Measurements from ENCODE around the gene CD70. TPM values are rescaled to one million over a fixed set of nuclear protein-coding genes. Genes with fewer than 3 reads are reported as not detected.

Gene CD70
- total RNA-seq, 3 donors from 2014 or later, result 1.0 TPM; not detected in 2

DNA sequence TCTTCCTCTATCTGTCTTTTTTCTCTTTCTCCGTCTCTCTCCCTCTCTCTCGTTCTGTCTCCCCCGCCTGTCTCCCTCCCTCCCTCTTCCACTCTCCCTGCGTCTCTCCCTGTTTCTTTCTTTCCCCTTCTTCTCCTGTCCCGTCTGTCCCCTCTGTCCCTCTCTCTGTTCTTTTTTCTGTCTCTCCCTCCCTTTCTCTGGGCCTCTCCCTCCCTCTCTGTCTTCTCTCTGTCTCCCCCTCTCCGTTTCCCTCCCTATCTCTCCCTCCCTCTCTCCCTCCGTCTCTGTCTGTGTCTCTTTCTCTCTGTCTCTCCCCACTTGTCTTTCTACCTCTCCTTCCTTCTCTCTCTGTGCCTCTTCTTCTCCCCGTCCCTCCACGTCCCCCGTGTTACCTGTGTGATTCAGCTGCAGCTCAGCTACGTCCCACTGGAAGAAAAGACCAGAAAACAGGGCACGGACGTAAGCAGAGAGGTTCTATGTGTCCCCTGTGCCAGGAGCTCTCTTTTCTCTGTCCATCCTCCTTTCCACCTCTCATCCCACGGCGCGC lies 1.2 kb downstream of the CD70 start:
- Histone ChIP-seq H3K36me3 (ENCODE audit: low read depth) (no peaks in the 10 kb centered on the region), H3K4me3 (no peak overlapping the region), H3K4me1 (ENCODE audit: low read depth) (peaks cover 5% of the 10 kb centered on the region), H3K9me3 (no peaks in the 10 kb centered on the region)
- intact Hi-C loops (cut with DNase I, micrococcal nuclease), result no loop called here
- ATAC-seq (no peak), DNase-seq (no peak)
- TF ChIP-seq, protein P1, sequence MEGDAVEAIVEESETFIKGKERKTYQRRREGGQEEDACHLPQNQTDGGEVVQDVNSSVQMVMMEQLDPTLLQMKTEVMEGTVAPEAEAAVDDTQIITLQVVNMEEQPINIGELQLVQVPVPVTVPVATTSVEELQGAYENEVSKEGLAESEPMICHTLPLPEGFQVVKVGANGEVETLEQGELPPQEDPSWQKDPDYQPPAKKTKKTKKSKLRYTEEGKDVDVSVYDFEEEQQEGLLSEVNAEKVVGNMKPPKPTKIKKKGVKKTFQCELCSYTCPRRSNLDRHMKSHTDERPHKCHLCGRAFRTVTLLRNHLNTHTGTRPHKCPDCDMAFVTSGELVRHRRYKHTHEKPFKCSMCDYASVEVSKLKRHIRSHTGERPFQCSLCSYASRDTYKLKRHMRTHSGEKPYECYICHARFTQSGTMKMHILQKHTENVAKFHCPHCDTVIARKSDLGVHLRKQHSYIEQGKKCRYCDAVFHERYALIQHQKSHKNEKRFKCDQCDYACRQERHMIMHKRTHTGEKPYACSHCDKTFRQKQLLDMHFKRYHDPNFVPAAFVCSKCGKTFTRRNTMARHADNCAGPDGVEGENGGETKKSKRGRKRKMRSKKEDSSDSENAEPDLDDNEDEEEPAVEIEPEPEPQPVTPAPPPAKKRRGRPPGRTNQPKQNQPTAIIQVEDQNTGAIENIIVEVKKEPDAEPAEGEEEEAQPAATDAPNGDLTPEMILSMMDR (IDR thresholded peaks at IDR 0.05), result no peak

DNA sequence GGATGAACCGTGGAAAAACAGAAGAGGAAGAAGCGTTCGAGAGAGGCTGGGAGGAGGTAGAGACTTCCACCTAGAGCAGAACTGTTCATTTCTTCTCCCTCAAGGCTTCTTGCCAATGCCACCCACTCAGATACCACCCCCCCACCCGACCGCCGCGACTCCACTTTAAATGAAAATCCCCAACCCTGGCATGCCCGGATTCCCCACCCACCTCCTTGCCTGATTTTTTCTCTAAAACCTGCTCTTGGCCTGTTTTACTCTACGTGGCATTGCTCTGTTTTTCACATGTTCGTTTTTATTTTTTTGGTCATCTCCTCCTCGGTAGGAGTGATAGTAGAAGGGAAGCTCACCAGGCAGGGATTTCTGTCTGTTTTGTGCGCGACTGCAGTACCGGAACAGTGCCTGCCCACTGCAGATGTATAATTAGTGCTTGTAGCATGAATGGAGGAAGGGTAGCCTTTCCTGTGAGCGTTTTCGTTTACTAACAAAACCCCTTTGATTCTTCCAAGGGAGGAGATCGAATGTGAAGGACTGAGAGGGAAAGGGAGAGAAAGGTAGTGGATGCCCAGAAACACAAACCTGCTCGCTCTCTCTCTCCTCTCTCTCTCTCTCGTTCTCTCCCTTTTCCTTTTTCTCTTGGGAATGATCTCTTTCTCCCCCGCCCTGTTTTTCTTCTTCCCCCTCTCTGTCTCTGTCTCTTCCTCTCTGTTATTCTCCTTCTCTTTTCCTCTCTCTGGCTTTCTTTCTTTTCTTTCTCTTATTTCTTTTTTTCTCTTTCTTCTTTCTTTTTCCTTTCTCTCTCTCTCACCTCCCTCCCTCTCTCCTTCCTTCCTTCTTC lies 2.2 kb downstream of the CD70 start:
- DNase-seq, result no peak
- H3K36me3 ChIP-seq (ENCODE audit: low read depth), result no peaks in the 10 kb centered on the region
- TF ChIP-seq, protein P1 (IDR thresholded peaks at IDR 0.05), result no peak
- no peaks in the 10 kb centered on the region for H3K9me3 ChIP-seq
- intact Hi-C loops (cut with DNase I, micrococcal nuclease), result no loop called here
- peaks cover 5% of the 10 kb centered on the region for H3K4me1 ChIP-seq (ENCODE audit: low read depth)
- no peak overlapping the region for H3K4me3 ChIP-seq
- ATAC-seq, result no peak

DNA sequence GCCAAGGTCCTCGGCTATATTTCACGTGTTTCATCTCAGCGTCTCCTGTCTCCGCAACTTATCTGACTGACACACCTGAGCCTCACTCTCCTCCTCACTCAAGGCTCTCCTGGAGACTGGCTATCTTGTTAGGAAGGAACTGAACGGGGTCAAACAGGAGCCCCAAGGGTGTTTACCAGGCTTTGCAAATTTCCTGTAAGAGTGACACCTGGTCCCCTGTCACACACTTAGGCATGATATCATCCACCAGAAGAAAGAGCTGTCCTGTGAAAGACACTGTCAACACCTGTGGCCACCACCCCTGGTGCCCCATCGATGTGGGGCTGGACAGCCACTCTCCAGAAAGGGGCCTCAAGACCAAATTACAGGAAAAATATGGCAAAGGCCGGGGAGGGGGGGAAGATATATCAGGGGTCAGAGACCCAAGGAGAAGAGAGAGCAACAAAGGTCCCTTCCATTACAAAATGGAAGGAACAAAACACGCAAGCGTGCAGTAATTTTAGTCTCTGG lies 2.9 kb downstream of the CD70 start:
- no peaks in the 10 kb centered on the region for H3K36me3 ChIP-seq (ENCODE audit: low read depth)
- H3K4me1 ChIP-seq (ENCODE audit: low read depth), result peaks cover 5% of the 10 kb centered on the region
- H3K4me3 ChIP-seq, result no peak overlapping the region
- intact Hi-C loops (cut with DNase I, micrococcal nuclease), result no loop called here
- H3K9me3 ChIP-seq, result no peaks in the 10 kb centered on the region
- DNase-seq (no peak), ATAC-seq (peak; percentile 10)
- TF ChIP-seq, protein P1 (IDR thresholded peaks at IDR 0.05), result no peak

DNA sequence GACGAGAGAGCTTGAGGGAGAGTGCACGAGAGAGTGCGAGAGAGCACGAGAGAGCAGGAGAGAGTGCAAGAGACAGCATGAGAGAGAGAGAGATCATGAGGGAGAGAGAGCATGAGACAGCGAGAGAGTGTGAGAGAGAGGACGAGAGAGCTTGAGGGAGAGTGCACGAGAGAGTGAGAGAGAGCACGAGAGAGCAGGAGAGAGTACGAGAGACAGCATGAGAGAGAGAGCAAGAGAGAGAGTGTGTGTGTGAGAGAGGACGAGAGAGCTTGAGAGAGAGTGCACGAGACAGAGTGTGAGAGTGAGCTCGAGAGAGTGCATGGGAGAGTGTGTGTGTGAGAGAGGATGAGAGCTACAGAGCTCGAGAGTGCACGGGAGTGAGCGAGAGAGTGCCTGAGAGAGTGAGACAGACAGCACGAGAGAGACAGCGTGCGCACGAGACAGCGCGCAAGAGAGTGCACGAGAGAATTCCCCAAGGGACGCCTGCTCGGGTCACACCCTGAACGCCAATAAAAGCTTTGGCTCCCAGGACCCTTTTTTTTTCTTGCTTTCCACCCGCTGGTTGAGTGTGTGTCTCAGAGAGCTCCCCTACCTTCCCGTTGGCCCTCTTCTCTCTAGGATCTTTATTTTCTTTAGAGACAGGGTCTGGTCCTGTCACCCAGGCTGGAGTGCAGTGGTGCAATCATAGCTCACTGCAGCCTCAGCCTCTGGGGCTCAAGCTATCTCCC lies 3.7 kb downstream of the CD70 start:
- TF ChIP-seq, protein P1 (IDR thresholded peaks at IDR 0.05), result no peak
- H3K4me1 ChIP-seq (ENCODE audit: low read depth), result peaks cover 5% of the 10 kb centered on the region
- H3K36me3 ChIP-seq (ENCODE audit: low read depth), result no peaks in the 10 kb centered on the region
- no peaks in the 10 kb centered on the region for H3K9me3 ChIP-seq
- no peak overlapping the region for H3K4me3 ChIP-seq
- DNase-seq, result peak in 2 of 3 donors; percentile 22 to 39
- intact Hi-C loops (cut with DNase I, micrococcal nuclease), result no loop called here
- ATAC-seq, result peak; percentile 54

DNA sequence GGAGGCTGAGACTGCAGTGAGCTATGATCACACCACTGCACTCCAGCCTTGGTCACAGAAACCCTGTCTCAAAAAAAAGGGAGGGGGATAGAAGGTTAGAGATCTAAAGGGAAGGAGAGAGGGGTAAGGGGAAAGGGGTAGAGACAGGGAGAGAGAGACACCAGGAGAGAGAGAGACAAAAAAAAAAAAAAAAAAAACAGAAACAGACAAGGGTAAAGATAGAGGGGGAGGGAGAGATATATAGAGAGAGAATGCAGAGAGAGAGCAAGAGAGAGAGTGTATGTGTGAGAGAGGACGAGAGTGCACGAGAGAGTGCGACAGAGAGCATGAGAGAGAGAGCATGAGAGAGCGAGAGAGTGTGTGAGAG lies 4.2 kb downstream of the CD70 start:
- DNase-seq (no peak), ATAC-seq (no peak)
- Histone ChIP-seq H3K4me3 (no peak overlapping the region), H3K36me3 (ENCODE audit: low read depth) (no peaks in the 10 kb centered on the region), H3K9me3 (no peaks in the 10 kb centered on the region), H3K4me1 (ENCODE audit: low read depth) (peaks cover 5% of the 10 kb centered on the region)
- TF ChIP-seq, protein P1 (IDR thresholded peaks at IDR 0.05), result no peak
- intact Hi-C loops (cut with DNase I, micrococcal nuclease), result no loop called here

All from mucosa of descending colon (tissue), 3 donors.